GM21619 (cell line): ENCODE results near the gene WSB2.
"Not testable (repeated sequence)": the region's sequence is repeated elsewhere in the genome, so short reads cannot be mapped to it uniquely, and the experiment has no call there.

Experiments used
- ATAC-seq: cut with Tn5 transposase; IDR thresholded peaks from one replicate; pipeline ENCODE4 v1.9.1; 2021; ENCODE audit not compliant: unreplicated experiment

WSB2 gene

GRCh38 chr12:118035190-118036041, 25.6 kb downstream of the WSB2 start:
- ATAC-seq, result peak; percentile 91

DNA sequence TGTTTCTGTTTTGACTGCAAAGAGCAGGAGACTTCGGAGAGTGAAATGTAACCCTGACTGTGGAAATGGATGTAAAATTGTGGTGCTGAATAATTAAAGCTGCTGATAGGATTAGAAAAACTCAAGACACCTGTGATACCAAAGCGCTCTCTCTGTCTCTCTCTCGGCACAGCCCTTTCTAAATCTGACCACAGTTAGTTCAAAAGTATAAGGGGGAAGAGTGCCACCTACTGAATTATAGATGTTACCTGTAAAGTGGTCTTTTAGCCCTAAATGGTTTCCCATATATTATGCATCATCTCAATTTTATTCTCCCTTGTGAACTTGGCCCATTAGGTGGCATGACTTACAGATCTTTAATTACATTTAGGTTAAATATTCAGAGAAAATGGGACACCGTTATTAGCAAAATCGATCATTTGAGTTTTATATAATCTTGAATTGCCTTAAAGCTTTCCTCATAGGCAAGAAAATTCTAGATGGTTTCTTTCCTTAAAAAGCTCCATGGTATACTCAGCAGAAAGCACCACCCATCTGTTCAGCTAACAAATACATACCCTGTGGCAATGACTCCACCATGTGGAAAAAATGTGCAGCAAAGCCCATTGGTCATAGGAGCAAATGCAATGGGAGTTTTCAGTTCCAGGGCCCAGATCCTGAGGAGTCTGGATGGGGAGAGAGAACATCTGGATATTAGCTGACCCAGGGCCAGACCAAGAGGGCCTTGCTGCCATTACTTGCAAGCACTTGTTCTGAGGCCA, 26.4 kb downstream of the WSB2 start:
- ATAC-seq, result no peak

DNA sequence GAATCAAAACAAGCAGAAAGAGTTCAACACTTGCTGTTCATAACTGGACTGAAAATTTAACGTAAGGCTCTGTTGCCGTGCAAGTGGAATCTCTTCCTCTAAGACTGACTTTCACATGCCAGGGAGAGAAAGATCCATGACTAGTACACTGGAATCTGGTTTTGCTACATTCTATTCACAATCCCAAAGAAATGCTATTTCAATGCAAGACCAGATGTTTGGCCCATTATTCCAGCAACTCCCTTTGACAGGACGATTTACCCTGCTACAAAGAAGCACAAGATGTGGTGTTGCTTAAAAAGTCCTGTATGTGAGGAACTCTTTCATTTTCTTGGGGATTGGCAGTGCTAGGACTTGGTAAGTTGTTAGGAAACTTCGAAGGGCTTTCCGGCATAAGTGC, 27.1 kb downstream of the WSB2 start:
- no peak for ATAC-seq

GRCh38 chr12:118033323-118033722, 27.7 kb downstream of the WSB2 start:
- no peak for ATAC-seq

GRCh38 chr12:118032188-118032587, 28.8 kb downstream of the WSB2 start:
- no peak for ATAC-seq

- no peak for ATAC-seq
Measured at GRCh38 chr12:118029166-118029565, 31.8 kb downstream of the WSB2 start.

DNA sequence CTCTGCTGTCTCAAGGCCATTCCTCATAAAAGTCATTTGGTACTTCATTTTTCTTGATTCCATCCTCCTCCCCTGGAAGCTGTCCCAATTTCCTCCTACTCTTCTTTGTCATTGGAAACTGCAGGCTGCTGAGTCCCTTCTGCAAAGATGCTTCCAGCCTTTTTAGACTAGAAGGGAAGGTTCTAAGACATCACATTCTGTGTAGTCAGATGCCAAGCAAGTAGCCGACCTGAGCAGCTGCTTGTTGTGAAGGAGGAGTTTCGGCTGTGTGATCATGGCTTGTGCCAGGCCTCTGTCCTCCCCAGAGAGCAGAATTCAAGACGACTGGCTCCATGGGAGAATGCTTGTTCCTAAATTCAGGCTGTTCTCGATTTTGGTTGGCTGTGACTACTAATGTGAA, 35.8 kb downstream of the WSB2 start:
- no peak for ATAC-seq

- ATAC-seq, result no peak
Measured at GRCh38 chr12:118023301-118023860, 37.6 kb downstream of the WSB2 start.

DNA sequence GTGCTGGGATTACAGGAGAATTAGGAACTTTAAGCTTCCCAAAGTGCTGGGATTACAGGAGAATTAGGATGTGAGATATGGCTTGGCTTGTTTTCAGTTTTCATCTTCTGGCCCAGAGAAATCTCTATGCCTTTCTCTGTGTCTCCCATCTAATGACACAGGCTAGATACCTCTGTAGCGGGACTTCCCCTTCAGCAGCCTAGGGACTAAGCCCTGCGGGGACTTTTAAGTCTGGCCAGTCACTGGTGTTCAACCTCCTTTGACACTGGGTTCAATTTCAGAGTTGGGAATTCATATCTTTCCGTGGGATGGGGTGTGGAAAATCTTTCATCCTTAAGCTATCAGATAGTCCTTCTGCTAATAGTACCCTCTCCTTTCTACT, 38.3 kb downstream of the WSB2 start:
- no peak for ATAC-seq

DNA sequence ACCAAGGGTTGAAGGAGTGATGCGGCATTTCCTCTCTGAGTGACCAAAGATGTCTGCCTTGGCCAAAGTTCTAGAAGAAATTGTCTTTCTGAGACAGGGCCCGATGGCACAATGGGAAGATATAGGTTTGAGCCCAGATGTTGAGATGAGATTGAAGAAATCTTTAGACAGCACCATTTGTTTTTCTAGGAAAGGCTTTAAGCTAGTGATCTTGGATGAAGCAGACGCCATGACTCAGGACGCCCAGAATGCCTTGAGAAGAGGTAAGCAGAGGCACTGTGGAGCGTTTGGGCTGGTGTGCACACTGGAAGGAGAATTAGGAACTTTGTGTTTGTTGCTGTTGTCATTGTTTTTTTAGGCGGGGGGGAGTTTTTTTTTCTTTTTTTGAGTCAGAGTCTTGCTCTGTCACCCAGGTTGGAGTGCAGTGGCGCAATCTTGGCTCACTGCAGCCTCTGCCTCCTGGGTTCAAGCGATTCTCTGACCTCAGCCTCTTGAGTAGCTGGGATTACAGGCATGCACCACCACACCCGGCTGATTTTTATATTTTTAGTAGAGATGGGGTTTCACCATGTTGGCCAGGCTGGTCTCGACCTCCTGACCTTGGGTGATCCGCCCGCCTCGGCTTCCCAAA, 38.8 kb downstream of the WSB2 start:
- ATAC-seq, result not testable (repeated sequence)

- no peak for ATAC-seq
Measured at GRCh38 chr12:118020036-118020435, 40.9 kb downstream of the WSB2 start.

- ATAC-seq, result no peak
Measured at GRCh38 chr12:118017926-118018325, 43.1 kb downstream of the WSB2 start.

DNA sequence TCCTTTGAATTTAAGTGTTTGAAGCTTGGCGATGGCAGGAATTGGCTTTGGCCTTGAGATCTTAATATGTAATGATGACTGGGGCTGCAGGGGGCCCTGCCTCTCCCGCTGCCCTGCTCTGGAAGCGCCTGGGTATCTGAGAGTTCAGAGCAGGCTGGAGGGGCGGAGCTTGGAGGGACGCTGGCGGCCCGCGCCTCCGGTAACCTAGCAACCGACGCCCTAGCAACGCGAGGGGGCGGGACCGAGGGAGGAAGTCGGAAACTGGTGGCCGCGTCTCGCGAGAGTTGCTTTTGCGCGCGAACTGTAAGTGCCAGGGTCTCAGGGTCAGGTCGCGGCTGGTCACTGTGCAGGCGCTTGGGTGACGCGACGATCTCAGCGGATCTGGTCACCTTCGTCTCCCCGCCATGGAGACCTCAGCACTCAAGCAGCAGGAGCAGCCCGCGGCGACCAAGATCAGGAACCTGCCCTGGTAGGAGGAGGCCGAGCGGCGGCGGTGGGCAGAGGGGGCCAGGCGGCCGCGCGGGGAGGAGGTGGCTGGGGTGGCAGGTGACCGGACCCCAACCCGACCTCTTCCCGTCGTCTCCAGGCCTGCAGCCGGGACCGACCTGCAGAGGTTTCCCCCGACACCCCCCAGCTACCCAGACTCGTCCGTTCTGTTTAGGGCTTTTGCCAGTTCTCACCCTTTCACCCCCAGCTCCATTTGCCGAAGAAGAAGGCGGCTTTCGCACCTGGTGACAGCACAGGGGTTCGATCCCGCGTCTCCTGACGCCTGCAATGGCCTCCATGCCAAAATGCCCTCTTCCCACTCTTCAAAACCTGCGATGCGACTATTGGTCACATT, 44.3 kb downstream of the WSB2 start, which contains the start of gene RFC5:
Gene RFC5 (plus strand): TSS at position 280 of the 841 bp plus-strand sequence. CDS start 125 bp downstream, at position 405.
- ATAC-seq, result peak; percentile 97

DNA sequence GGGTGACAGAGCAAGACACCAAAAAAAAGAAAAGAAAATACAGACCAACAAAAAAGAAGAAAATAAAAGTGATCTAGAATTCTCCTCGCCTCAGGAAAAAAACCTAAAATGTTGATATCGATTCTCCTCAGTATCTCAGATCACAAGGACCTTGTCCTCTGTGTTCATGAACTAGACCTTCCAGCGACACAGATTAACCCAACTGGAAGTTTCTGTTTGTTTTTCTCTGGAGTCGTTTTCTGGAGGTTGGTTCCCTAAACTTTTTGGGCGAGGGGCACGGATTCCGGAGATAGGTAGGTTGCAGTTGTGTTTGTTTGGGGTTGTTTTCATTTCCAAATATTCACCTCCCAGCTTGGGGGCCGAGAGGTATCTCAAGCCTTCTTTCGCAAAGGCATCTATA, 45.0 kb downstream of the WSB2 start:
- peak; percentile 3 for ATAC-seq

DNA sequence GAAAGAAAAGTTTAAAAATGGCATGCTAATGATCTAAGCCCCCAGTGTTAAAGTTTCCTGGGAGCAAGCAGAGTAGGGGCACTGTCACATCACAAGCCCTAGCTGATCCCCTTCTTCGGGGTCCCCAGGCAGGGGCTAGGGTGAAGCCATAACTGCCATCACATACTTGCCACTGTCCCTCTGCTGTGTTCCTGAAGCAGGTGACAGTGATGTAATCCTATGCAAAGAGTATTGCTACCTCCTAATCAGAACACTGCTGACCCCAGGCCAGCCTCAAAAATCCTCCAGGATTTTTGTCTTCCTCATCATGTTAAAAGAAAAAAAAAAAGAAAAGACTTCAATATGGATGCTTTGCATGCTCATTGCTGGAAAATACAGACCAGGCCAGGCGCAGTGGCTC, 45.7 kb downstream of the WSB2 start:
- no peak for ATAC-seq

GRCh38 chr12:118013283-118013682, 47.7 kb downstream of the WSB2 start:
- ATAC-seq, result no peak

DNA sequence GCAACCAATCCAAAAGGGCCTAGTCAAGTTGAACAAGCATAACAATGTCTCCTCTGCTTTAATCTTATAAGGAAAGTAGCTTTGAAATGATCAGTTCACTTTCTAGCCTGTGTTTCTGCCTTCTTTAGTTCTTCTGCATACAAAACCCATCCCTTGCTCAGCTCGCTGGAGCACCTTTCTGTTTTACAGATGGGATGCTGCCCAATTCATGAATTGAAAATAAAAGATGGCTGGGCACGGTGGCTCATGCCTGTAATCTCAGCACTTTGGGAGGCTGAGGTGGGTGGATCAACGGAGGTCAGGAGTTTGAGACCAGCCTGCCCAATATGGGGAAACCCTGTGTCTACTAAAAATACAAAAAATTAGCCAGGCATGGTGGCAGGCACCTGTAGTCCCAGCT, 49.0 kb downstream of the WSB2 start:
- ATAC-seq, result no peak

- no peak for ATAC-seq
Measured at GRCh38 chr12:118011377-118011776, 49.6 kb downstream of the WSB2 start.

DNA sequence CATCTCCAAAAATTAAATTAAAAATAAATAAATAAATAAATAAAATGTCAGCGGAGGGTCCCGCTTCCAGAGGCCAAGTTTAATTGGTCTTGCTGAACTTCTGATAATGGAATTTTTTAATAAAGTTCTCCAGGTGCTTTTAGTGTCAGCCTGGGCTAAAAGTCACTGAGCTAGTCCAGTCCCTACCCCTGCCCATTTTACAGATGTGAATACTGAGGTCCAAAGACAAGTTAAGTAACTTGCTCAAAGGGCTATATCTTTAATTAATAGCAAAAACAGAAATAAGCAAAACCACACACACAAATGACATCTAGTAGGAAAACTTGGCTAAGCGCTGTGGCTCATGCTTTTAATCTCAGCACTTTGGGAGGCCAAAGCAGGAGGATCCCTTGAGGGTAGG, 50.1 kb downstream of the WSB2 start:
- ATAC-seq, result no peak

DNA sequence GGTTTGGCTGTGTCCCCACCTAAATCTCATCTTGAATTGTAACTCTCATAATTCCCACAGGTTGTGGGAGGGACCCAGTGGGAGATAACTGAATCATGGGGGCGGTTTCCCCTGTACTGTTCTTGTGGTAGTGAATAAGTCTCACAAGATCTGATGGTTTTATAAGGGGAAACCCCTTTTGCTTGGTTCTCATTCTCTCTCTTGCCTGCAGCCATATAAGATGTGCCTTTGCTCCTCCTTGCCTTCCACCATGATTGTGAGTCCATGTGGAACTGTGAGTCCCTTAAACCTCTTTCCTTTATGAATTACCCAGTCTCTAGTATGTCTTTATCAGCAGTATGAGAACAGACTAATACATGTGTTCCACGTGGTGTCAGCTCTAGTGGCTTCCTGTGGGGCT, 61.2 kb downstream of the WSB2 start:
- not testable (repeated sequence) for ATAC-seq
